ENCODE data around the gene RAB37. TPM values are rescaled to one million over a fixed set of nuclear protein-coding genes. Genes with fewer than 3 reads are reported as not detected.
A peak's percentile ranks its signal among the peaks of the same experiment; 100 is the strongest.

Gene RAB37
- total and polyA plus RNA-seq, 2 of the 13 experiments (the other 11 are each of a cell fraction or from before 2014, with no cell fraction given), result 0.91 to 3.7 TPM

DNA sequence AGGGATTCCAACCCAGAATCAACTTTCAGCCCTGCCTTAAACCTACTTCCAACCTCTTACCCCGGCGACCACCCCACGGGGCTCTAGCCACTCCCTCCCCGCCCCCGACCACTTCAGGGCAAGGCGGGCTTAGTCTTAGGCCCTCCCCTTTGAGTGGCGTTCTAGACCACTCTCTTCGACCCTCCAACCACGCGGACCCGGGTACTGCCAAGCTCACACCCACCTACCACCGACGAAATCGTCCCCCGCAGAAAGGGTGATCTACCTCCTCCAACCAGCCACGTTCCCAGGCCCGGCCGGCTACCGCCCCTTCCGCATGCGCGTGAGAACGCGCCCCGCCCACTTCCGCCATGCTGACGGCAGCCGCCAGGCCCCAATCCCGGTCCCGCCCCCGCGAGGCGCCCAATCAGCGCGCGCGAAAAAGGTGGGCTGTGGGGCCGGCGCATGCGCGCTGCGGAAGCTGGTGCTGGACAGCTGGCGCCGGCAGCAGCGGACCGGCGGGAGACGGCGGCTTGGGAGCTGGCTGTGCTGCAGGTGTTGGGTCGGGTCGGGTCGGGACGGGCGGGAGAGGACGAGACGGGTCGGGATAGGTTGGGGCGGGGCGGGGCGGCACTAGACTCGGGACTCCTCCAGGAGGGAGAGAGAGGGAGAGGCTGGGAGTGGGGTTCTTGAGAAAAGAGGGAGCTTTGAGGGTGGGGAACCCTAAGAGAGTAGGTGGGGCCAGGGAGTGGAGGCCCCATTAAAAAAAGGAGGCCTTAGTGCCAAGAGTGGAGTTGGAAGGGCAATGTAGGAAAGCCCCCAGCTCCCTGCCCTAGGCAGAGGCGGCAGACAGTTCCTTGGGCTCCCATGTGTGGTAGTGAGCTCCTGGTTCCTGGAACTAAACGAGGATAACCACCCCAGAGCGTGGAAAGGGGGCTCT lies 39.2 kb downstream of the RAB37 start, which contains the start of gene NAT9 (continued):
- 0 out of 2 replicates have a peak, but pooled peaks have one; percentile 22 for TF ChIP-seq ISL2 (CRISPR knock-in tag; IDR thresholded peaks at IDR 0.05)
- no peak for TF ChIP-seq ZSCAN25 (CRISPR knock-in tag; IDR thresholded peaks at IDR 0.05)
- TF ChIP-seq JDP2 (CRISPR knock-in tag; IDR thresholded peaks at IDR 0.05; ENCODE audit: borderline replicate concordance), result no peak; the same call in 1 of the 2 replicates
- TF ChIP-seq ZNF891 (CRISPR knock-in tag; IDR thresholded peaks at IDR 0.05), result peak; percentile 41; the same call in 1 of the 2 replicates
- TF ChIP-seq AKAP8 (CRISPR knock-in tag; IDR thresholded peaks at IDR 0.05), result no peak
- no peak for TF ChIP-seq ZNF703 (CRISPR knock-in tag; IDR thresholded peaks at IDR 0.05; ENCODE audit: borderline replicate concordance)
- 0 out of 2 replicates have a peak, but pooled peaks have one; percentile 19 for TF ChIP-seq ZNF761 (CRISPR knock-in tag; conservative IDR thresholded peaks at IDR 0.05)
- peak; percentile 72 for TF ChIP-seq ASH2L (IDR thresholded peaks at IDR 0.05; ENCODE audit: insufficient read length, low read depth, low read length)
- peak in 1 of 2 experiments; percentile 97; a peak in 2 of 4 replicates for TF ChIP-seq KLF16 (CRISPR knock-in tag; IDR thresholded peaks at IDR 0.05)
- TF ChIP-seq, protein P1, sequence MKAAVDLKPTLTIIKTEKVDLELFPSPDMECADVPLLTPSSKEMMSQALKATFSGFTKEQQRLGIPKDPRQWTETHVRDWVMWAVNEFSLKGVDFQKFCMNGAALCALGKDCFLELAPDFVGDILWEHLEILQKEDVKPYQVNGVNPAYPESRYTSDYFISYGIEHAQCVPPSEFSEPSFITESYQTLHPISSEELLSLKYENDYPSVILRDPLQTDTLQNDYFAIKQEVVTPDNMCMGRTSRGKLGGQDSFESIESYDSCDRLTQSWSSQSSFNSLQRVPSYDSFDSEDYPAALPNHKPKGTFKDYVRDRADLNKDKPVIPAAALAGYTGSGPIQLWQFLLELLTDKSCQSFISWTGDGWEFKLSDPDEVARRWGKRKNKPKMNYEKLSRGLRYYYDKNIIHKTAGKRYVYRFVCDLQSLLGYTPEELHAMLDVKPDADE (CRISPR knock-in tag; IDR thresholded peaks at IDR 0.05), result no peak
- peak; percentile 82; the same call in 1 of the 2 replicates for TF ChIP-seq HES4 (CRISPR knock-in tag; IDR thresholded peaks at IDR 0.05; ENCODE audit: borderline replicate concordance)
- TF ChIP-seq ZNF263 (CRISPR knock-in tag; IDR thresholded peaks at IDR 0.05), result 0 out of 2 replicates have a peak, but pooled peaks have one; percentile 47
- TF ChIP-seq, protein P2, sequence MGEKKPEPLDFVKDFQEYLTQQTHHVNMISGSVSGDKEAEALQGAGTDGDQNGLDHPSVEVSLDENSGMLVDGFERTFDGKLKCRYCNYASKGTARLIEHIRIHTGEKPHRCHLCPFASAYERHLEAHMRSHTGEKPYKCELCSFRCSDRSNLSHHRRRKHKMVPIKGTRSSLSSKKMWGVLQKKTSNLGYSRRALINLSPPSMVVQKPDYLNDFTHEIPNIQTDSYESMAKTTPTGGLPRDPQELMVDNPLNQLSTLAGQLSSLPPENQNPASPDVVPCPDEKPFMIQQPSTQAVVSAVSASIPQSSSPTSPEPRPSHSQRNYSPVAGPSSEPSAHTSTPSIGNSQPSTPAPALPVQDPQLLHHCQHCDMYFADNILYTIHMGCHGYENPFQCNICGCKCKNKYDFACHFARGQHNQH (CRISPR knock-in tag; IDR thresholded peaks at IDR 0.05), result peak; percentile 68; the same call in 1 of the 2 replicates
- peak; percentile 88 for TF ChIP-seq DMAP1 (CRISPR knock-in tag; IDR thresholded peaks at IDR 0.05)
- no peak for TF ChIP-seq ZNF562 (CRISPR knock-in tag; IDR thresholded peaks at IDR 0.05; ENCODE audit: borderline replicate concordance)
- TF ChIP-seq ZNF552 (CRISPR knock-in tag; IDR thresholded peaks at IDR 0.05; ENCODE audit: borderline replicate concordance), result peak; percentile 43; the same call in 1 of the 2 replicates
- TF ChIP-seq CCDC6 (CRISPR knock-in tag; IDR thresholded peaks at IDR 0.05), result no peak; the same call in 1 of the 2 replicates
- TF ChIP-seq TBL1XR1 (IDR thresholded peaks at IDR 0.05; ENCODE audit: borderline replicate concordance, low read length, partially characterized antibody), result no peak
- TF ChIP-seq ZNF547 (CRISPR knock-in tag; IDR thresholded peaks at IDR 0.05), result peak; percentile 72
- TF ChIP-seq, protein P3, sequence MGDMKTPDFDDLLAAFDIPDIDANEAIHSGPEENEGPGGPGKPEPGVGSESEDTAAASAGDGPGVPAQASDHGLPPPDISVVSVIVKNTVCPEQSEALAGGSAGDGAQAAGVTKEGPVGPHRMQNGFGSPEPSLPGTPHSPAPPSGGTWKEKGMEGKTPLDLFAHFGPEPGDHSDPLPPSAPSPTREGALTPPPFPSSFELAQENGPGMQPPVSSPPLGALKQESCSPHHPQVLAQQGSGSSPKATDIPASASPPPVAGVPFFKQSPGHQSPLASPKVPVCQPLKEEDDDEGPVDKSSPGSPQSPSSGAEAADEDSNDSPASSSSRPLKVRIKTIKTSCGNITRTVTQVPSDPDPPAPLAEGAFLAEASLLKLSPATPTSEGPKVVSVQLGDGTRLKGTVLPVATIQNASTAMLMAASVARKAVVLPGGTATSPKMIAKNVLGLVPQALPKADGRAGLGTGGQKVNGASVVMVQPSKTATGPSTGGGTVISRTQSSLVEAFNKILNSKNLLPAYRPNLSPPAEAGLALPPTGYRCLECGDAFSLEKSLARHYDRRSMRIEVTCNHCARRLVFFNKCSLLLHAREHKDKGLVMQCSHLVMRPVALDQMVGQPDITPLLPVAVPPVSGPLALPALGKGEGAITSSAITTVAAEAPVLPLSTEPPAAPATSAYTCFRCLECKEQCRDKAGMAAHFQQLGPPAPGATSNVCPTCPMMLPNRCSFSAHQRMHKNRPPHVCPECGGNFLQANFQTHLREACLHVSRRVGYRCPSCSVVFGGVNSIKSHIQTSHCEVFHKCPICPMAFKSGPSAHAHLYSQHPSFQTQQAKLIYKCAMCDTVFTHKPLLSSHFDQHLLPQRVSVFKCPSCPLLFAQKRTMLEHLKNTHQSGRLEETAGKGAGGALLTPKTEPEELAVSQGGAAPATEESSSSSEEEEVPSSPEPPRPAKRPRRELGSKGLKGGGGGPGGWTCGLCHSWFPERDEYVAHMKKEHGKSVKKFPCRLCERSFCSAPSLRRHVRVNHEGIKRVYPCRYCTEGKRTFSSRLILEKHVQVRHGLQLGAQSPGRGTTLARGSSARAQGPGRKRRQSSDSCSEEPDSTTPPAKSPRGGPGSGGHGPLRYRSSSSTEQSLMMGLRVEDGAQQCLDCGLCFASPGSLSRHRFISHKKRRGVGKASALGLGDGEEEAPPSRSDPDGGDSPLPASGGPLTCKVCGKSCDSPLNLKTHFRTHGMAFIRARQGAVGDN (CRISPR knock-in tag; IDR thresholded peaks at IDR 0.05), result peak; percentile 95
- peak; percentile 78; the same call in 1 of the 2 replicates for TF ChIP-seq ZNF224 (CRISPR knock-in tag; IDR thresholded peaks at IDR 0.05)
- TF ChIP-seq FOXJ3 (CRISPR knock-in tag; IDR thresholded peaks at IDR 0.05; ENCODE audit: borderline replicate concordance), result no peak
- peak; percentile 96 for TF ChIP-seq GATAD1 (CRISPR knock-in tag; IDR thresholded peaks at IDR 0.05)

All from HepG2 (cell line).